ENCODE measurements around the gene ESPL1. TPM values are rescaled to one million over a fixed set of nuclear protein-coding genes. Genes with fewer than 3 reads are reported as not detected.

The ESPL1 gene
- total and polyA plus RNA-seq, 2 donors (not counting 3 experiments of a cell fraction or from before 2014, with no cell fraction given): 16.2 to 42.7 TPM

DNA sequence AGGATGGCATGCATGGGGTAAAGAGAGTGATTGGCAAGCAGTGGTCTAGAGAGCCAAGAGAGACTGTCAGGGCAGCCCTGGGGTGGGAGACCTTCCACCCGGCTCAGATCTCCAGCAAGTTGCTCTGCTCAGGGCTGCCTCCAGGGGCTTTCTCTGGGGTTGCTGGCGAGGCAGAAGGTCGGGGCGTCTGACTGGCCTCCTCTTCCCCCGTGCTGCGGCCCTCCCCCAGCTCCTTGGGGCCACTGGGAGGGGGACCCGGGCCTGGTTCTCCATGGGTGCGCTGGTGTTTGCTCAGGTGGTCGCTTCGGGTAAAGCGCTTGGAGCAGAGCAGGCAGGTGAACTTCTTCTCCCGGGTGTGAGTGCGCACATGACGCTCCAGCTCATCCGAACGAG lies 59.9 kb downstream of the ESPL1 start:
- POLR2A ChIA-PET: no interaction called here
- Histone ChIP-seq H3K4me3 (replicated peaks in 1 of 3; ENCODE audit: insufficient read depth in 1 of 3, low read depth in 1 of 3, low read length in 3 of 3) (no peak overlapping the region), H3K9me3 (replicated peaks; ENCODE audit: control insufficient read depth, insufficient read depth, low read length) (no peaks in the 10 kb centered on the region), H3K79me2 (ENCODE audit: control insufficient read depth, insufficient read depth, low read length) (no peaks in the 10 kb centered on the region), H4K20me1 (replicated peaks; ENCODE audit: control insufficient read depth, extremely low read depth, insufficient read depth, low read length) (no peaks in the 10 kb centered on the region), H3K9me1 (replicated peaks; ENCODE audit: control insufficient read depth, extremely low read depth, insufficient read depth, low read length) (no peaks in the 10 kb centered on the region), H3K36me3 (ENCODE audit: control insufficient read depth in 2 of 2, extremely low read depth in 1 of 2, insufficient read depth in 2 of 2, low read length in 2 of 2) (no peaks in the 10 kb centered on the region), H3K4me2 (ENCODE audit: insufficient read depth, low read length) (no peak overlapping the region), H3K27me3 (ENCODE audit: control insufficient read depth in 2 of 2, insufficient read depth in 2 of 2, low read length in 2 of 2) (peaks cover 0 to 8% of the 10 kb centered on the region in 2 experiments), H2AFZ (ENCODE audit: low read depth, low read length) (no peak overlapping the region), H3K4me1 (ENCODE audit: control insufficient read depth, extremely low read depth, insufficient read depth, low read length) (peaks cover 11% of the 10 kb centered on the region), H3K27ac (ENCODE audit: insufficient read depth, low read depth, low read length) (no peak overlapping the region), H3K9ac (replicated peaks; ENCODE audit: extremely low read depth, insufficient read depth, low read length) (no peak overlapping the region)
- FAIRE-seq (no peak), DNase-seq (ENCODE audit: low read depth, low spot score) (no peak)
- intact Hi-C loops (cut with micrococcal nuclease) (no loop called here), dilution Hi-C loops (cut with MboI; ENCODE audit: extremely low pct_ligation_motif_present, low sequenced_read_pairs) (no loop called here)
- no TSS peak for BruUV-seq (replicated peaks)
- CTCF ChIA-PET: interaction anchor here (1.1 to 13.2 kb wide), 7 partner anchors 13 to 93 kb away, joined by 4 to 225 read pairs (median 9); no protein-coding TSS in a partner anchor
- TF ChIP-seq POLR2AphosphoS5 (IDR thresholded peaks at IDR 0.05; ENCODE audit: insufficient read depth, low read depth, low read length) (no peak), CTCF (IDR thresholded peaks at IDR 0.05; ENCODE audit: extremely low read depth in 1 of 2, insufficient read depth in 1 of 2, low read depth in 1 of 2, low read length in 2 of 2) (no peak), POLR2A (IDR thresholded peaks at IDR 0.05; ENCODE audit: low read depth, low read length) (no peak), EZH2 (IDR thresholded peaks at IDR 0.05; ENCODE audit: borderline replicate concordance, low read depth, low read length, severe bottlenecking) (no peak), FOS (IDR thresholded peaks at IDR 0.05; ENCODE audit: borderline replicate concordance, insufficient read depth, low read length) (no peak), MYC (IDR thresholded peaks at IDR 0.05; ENCODE audit: low read depth, low read length) (no peak), MAX (IDR thresholded peaks at IDR 0.05; ENCODE audit: insufficient read depth, insufficient read length) (no peak), GATA2 (IDR thresholded peaks at IDR 0.05; ENCODE audit: insufficient read depth, insufficient read length, low read depth, low read length) (no peak), JUN (IDR thresholded peaks at IDR 0.05; ENCODE audit: borderline replicate concordance, insufficient read depth, insufficient read length, low read depth) (no peak)
